ENCODE data around the gene TPP1. TPM values are rescaled to one million over a fixed set of nuclear protein-coding genes. Genes with fewer than 3 reads are reported as not detected.

TPP1 gene
- total and polyA plus RNA-seq, 10 donors, result 54.9 to 306 (median 212) TPM

GRCh38 chr11:6607190-6607795 is 11.9 kb downstream of the TPP1 start:
- H3K4me1 ChIP-seq, result peaks cover 52 to 85% (median 79%) of the 10 kb centered on the region in 6 donors
- H3K4me3 ChIP-seq, result peak overlapping the region in 3 of 8 donors; percentile 5 to 85 (median 60)

DNA sequence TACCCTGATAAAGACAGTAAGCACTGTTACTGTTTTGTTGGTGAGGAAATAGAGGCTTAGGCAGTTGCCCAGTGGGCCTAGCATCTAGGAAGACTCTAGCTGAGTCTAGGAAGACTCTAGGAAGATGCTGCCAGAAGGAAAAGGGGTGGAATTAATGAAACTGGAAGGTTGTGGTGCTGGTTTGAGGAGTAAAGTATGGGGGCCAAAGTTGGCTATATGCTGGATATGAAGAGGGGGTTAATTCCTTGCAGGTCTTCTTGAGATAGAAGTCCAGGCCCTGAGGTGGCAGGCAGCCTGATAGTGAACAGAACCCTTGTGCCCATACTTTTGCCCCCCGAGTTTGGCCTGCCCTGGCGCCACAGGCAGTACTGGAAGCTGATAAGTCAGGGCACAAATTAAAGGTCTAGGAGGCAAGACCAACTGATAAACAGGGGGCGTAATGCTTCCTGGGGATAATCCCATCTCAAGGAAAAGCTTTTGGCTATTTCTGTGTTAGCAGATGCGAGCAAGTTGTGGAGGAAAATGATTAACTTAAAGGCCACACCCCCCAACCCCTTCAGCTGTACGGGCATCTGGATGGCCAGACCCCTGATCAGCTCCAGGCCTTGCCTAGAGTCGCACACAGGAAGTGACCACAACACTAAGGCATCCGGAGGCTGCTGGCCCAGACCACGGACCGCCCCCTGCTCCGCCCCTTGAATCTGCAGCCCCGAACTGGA is 12.6 kb downstream of the TPP1 start:
- intact Hi-C loops (cut with DNase I; ENCODE audit: low total_unique reads), result no loop called here
- Histone ChIP-seq H3K36me3 (peaks cover 9 to 61% (median 37%) of the 10 kb centered on the region in 6 donors), H3K27me3 (replicated peaks in 1 of 7) (no peaks in the 10 kb centered on the region), H3K9me3 (no peaks in the 10 kb centered on the region), H3K4me1 (peaks cover 59 to 91% (median 84%) of the 10 kb centered on the region in 6 donors), H3K27ac (peak overlapping the region; percentile 38 to 98 (median 94)), H3K4me3 (peak overlapping the region in 4 of 8 donors; percentile 5 to 90 (median 72))
- WGBS, 5 donors, result 14 to 23% (median 17%) methylated on average over 11 of the region's 11 CpGs
- peak; percentile 92 for DNase-seq
- no peak for TF ChIP-seq CTCF (IDR thresholded peaks at IDR 0.05 in 8 of 11, conservative IDR thresholded peaks at IDR 0.05 in 3 of 11)
- TF ChIP-seq POLR2A (IDR thresholded peaks at IDR 0.05), result no peak
- TF ChIP-seq POLR2AphosphoS5 (IDR thresholded peaks at IDR 0.05), result peak; percentile 83 to 87 (median 83)

More at GRCh38 chr11:6607190-6607795, 11.9 kb downstream of the TPP1 start:
- intact Hi-C loops (cut with DNase I; ENCODE audit: low total_unique reads), result no loop called here
- TF ChIP-seq POLR2AphosphoS5 (IDR thresholded peaks at IDR 0.05) (no peak), POLR2A (IDR thresholded peaks at IDR 0.05) (no peak), CTCF (IDR thresholded peaks at IDR 0.05 in 8 of 11, conservative IDR thresholded peaks at IDR 0.05 in 3 of 11) (no peak)
- Histone ChIP-seq H3K36me3 (peaks cover 9 to 58% (median 37%) of the 10 kb centered on the region in 6 donors), H3K9me3 (no peaks in the 10 kb centered on the region), H3K27me3 (replicated peaks in 1 of 7) (no peaks in the 10 kb centered on the region), H3K27ac (peak overlapping the region; percentile 38 to 98 (median 94))
- DNase-seq, result no peak

GRCh38 chr11:6604790-6605189 is 14.4 kb downstream of the TPP1 start:
- intact Hi-C loops (cut with DNase I; ENCODE audit: low total_unique reads), result loop anchor here (5.0 kb wide), 1 partner anchor 78 kb away; the partner anchor contains the start of gene MRPL17
- TF ChIP-seq CTCF (IDR thresholded peaks at IDR 0.05 in 8 of 11, conservative IDR thresholded peaks at IDR 0.05 in 3 of 11), result no peak
- TF ChIP-seq POLR2AphosphoS5 (IDR thresholded peaks at IDR 0.05), result no peak
- TF ChIP-seq POLR2A (IDR thresholded peaks at IDR 0.05), result no peak
- H3K9me3 ChIP-seq, result no peaks in the 10 kb centered on the region
- peak overlapping the region; percentile 90 to 98 (median 94) for H3K27ac ChIP-seq
- no peak for DNase-seq
- H3K4me1 ChIP-seq, result peaks cover 61 to 91% (median 80%) of the 10 kb centered on the region in 6 donors
- H3K36me3 ChIP-seq, result peaks cover 4 to 63% (median 40%) of the 10 kb centered on the region in 6 donors
- H3K4me3 ChIP-seq, result peak overlapping the region; percentile 60 to 91 (median 84)
- H3K27me3 ChIP-seq (replicated peaks in 1 of 7), result no peaks in the 10 kb centered on the region
- 17 to 31% (median 20%) methylated on average over 3 of the region's 3 CpGs for WGBS, 5 donors
